GM19193 (cell line): ENCODE results near the gene RRP15.

Experiments
- POLR2A ChIP-seq: IDR thresholded peaks from 4 replicates; pipeline ENCODE4 v1.6.1; 2011; ENCODE audit not compliant: insufficient read depth, insufficient read length; ENCODE audit errors: extremely low read depth

RRP15 gene

GRCh38 chr1:218384581-218384993, 99.5 kb downstream of the RRP15 start:
- no peak for TF ChIP-seq POLR2A
